ENCODE results near the gene MRNIP.

MRNIP gene

DNA sequence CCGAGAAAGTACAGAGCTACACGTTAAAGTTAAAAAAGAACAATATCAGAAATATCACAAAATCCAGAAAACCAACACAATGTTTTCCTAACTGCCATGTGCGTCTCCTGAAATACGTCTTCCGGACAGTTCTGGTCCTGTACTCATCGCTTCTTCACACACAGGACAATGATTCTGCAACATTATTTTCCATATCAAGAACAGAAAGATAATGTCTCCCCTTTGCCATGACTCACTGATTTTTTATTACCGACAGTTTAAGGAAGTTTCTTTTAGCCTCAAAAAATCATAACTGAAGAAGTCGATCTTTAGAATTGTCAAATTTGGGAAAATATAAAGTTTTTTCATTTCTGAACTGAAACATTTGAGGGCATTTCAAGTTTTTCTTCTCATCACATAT is 46.5 kb upstream of the MRNIP start:
- intact Hi-C loops (cut with DNase I; ENCODE audit: low total_unique reads): loop anchor here (5.0 kb wide), 2 partner anchors 98 to 167 kb away; partner anchors contain the start of genes MGAT4B and RNF130
- H3K4me3 ChIP-seq: no peak overlapping the region
- DNase-seq: no peak
- no peaks in the 10 kb centered on the region for H3K27me3 ChIP-seq
- H3K4me1 ChIP-seq: peaks cover 0 to 22% (median 17%) of the 10 kb centered on the region in 4 donors
- no peak overlapping the region for H3K27ac ChIP-seq
- TF ChIP-seq, protein P1, sequence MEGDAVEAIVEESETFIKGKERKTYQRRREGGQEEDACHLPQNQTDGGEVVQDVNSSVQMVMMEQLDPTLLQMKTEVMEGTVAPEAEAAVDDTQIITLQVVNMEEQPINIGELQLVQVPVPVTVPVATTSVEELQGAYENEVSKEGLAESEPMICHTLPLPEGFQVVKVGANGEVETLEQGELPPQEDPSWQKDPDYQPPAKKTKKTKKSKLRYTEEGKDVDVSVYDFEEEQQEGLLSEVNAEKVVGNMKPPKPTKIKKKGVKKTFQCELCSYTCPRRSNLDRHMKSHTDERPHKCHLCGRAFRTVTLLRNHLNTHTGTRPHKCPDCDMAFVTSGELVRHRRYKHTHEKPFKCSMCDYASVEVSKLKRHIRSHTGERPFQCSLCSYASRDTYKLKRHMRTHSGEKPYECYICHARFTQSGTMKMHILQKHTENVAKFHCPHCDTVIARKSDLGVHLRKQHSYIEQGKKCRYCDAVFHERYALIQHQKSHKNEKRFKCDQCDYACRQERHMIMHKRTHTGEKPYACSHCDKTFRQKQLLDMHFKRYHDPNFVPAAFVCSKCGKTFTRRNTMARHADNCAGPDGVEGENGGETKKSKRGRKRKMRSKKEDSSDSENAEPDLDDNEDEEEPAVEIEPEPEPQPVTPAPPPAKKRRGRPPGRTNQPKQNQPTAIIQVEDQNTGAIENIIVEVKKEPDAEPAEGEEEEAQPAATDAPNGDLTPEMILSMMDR (IDR thresholded peaks at IDR 0.05): no peak
- peaks cover 0 to 44% (median 18%) of the 10 kb centered on the region in 3 donors for H3K36me3 ChIP-seq
- H3K9me3 ChIP-seq: no peaks in the 10 kb centered on the region

DNA sequence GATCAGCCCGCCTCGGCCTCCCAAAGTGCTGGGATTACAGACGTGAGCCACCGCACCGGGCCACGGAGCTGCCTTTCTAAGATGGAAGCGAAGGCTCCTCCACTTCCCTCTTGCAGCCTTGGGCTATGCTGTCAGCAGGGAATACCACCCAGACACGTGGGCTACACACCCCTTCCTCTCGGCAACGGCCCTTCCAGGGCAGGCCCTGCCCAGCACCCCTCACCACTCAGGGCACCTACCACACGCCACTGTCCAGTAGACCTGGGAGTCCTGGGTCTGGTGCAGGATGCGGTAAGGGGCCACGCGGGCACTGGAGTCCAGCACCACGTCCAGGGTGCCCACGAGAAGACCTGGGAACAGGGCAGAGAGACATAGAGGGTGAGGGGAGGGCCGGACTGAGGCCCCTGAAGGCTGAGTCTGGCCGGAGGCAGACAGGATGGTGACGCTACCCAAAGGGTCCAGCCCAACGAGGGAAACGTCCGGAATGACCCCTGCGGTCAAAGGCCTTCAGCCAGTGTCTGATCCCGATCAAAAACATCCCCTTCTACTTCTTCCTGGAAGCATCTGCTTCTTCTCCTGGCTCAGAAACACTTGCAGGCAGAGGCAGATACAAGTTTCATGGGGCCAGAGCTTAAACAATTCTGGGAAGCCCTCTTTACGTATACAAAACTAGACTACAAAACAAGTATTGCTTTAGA is 46.0 kb upstream of the MRNIP start:
- Histone ChIP-seq H3K9me3 (no peaks in the 10 kb centered on the region), H3K27ac (no peak overlapping the region), H3K36me3 (peaks cover 0 to 50% (median 21%) of the 10 kb centered on the region in 3 donors), H3K4me1 (peaks cover 0 to 22% (median 17%) of the 10 kb centered on the region in 4 donors), H3K4me3 (no peak overlapping the region), H3K27me3 (no peaks in the 10 kb centered on the region)
- TF ChIP-seq, protein P1 (IDR thresholded peaks at IDR 0.05): no peak
- no peak for DNase-seq
- intact Hi-C loops (cut with DNase I; ENCODE audit: low total_unique reads): loop anchor here (5.0 kb wide), 2 partner anchors 97 to 168 kb away; partner anchors contain the start of genes MGAT4B and RNF130

DNA sequence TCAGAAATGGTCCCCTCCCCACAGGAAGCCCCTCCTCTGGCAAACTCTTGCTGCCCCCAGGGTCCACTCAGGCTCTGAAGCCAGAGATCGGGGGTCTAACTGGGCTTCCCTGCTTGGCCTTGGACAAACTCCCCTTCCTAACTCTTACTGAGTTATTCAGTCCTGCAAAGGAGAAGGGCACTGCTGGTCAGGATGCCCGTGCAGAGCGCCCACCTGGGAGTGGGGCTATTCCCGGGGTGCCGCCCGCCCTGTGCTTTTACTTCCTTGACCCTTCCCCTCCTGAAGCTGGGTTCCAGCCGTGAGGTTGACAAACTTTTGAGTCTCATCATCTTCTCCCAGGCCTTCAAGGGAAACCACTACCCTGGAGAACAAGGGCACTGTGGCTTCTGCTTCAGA is 44.1 kb upstream of the MRNIP start:
- no peaks in the 10 kb centered on the region for H3K27me3 ChIP-seq
- intact Hi-C loops (cut with DNase I; ENCODE audit: low total_unique reads): no loop called here
- H3K36me3 ChIP-seq: peaks cover 16 to 68% (median 39%) of the 10 kb centered on the region in 3 donors
- TF ChIP-seq, protein P1 (IDR thresholded peaks at IDR 0.05): no peak
- H3K9me3 ChIP-seq: no peaks in the 10 kb centered on the region
- H3K4me1 ChIP-seq: peaks cover 0 to 12% (median 8%) of the 10 kb centered on the region in 4 donors
- no peak for DNase-seq
- H3K27ac ChIP-seq: no peak overlapping the region
- no peak overlapping the region for H3K4me3 ChIP-seq

DNA sequence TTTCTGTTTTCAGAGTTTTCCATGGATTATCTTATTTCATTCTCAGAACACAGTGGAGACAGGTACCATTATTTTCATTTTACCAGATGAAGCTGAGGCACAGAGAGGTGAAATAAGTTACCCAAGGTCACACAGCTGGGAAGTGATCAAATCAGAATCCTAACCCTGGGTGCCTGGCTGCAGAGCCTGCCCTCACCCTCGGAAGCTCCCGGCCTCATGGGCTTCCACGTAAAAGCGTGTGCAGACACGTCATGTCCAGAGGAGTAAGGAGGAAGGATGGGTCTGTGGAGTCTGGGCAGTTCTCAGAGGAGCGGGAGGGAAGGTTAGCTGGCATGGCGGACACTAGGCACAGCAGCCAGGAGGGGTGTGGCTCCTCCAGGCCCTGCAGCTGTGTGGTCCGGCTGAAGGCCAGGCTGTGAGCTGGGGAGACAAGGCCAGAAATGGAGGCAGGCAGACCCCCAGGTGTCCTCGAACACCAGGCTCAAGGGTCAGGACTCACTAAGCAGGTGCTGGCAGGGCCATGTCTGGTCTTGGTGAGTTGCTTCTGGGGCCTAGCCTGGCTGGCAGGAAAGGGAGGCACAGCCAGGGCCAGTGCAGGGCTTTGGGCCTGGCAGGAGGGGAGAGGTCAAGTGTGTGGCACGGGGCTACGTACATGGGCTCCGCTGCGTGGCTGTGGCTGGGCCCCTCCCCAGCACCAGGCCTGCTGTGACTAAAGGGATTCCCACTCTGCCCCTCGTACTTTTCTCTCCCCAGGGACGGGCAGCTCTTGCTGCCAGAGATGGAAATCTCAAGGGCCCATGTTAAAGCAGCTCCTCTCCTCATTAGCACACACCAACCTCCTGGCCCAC is 43.5 kb upstream of the MRNIP start:
- H3K36me3 ChIP-seq: peaks cover 22 to 74% (median 46%) of the 10 kb centered on the region in 3 donors

DNA sequence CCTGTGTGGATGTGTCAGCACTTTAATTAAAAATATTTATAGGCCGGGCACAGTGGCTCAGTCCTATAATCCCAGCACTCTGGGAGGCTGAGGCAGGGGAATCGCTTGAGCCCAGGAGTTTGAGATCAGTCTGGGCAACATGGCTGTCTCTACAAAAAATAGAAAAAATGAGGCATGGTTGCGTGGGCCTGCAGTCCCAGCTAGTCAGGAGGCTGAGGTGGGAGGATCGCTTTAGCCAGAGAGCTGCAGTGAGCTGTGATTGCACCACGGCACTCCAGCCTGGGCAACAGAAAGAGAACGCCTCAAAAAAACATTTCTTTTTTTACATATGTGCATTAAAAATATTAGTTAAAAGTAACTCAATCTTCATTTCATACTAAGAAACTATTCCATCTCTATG is 42.8 kb upstream of the MRNIP start:
- no peaks in the 10 kb centered on the region for H3K9me3 ChIP-seq
- H3K27me3 ChIP-seq: no peaks in the 10 kb centered on the region
- H3K4me1 ChIP-seq: peaks cover 0 to 6% (median 2%) of the 10 kb centered on the region in 4 donors
- TF ChIP-seq, protein P1 (IDR thresholded peaks at IDR 0.05): no peak
- H3K36me3 ChIP-seq: peaks cover 26 to 81% (median 52%) of the 10 kb centered on the region in 3 donors
- H3K4me3 ChIP-seq: no peak overlapping the region
- DNase-seq: no peak
- intact Hi-C loops (cut with DNase I; ENCODE audit: low total_unique reads): no loop called here
- H3K27ac ChIP-seq: no peak overlapping the region

More for the DNA sequence above, 43.5 kb upstream of the MRNIP start:
- intact Hi-C loops (cut with DNase I; ENCODE audit: low total_unique reads): no loop called here
- H3K9me3 ChIP-seq: no peaks in the 10 kb centered on the region
- no peak for DNase-seq
- TF ChIP-seq, protein P1 (IDR thresholded peaks at IDR 0.05): no peak
- H3K4me1 ChIP-seq: peaks cover 0 to 12% (median 8%) of the 10 kb centered on the region in 4 donors
- H3K4me3 ChIP-seq: no peak overlapping the region
- no peaks in the 10 kb centered on the region for H3K27me3 ChIP-seq
- H3K27ac ChIP-seq: no peak overlapping the region
